K562 (cell line): ENCODE measurements around the gene FMN1. TPM values are rescaled to one million over a fixed set of nuclear protein-coding genes. Genes with fewer than 3 reads are reported as not detected.

Source experiments
- ATAC-seq: fragments of 200-7000 bp; cut with Tn5 transposase; 3 replicates; pipeline ENCODE4 v1.9.1; 2020; ENCODE audit warnings: moderate library complexity
- BruUV-seq: library from RNA; stranded (reverse); fragments of 400-500 nt; replicated peaks from 2 replicates; lab custom pipeline; 2021; lab: Mats Ljungman, UMichigan
- CTCF ChIA-PET: fragments of 300-600 bp; formaldehyde crosslinking; extraction: SDS; loops from one replicate; lab custom pipeline; 2021; ENCODE audit warnings: low intra/inter-chr PET ratio; lab: Yijun Ruan, JAX
- POLR2A ChIA-PET: fragments of 300-600, 350-650 bp; sonication (Branson Sonifier 250); formaldehyde crosslinking; extraction: SDS; loops from one replicate; lab custom pipeline; 2021; ENCODE audit warnings: antibody characterized with exemption, inconsistent platforms; lab: Yijun Ruan, JAX
- DNase-seq, 4 experiments: peaks; one replicate each; pipeline versions ENCODE4 v3.0.0 to v3.0.0-alpha.2; 2011 to 2018; ENCODE audit warnings: low spot score in 3 of 4, mixed read lengths in 3 of 4; ENCODE audit errors: extremely low read depth in 1 of 4
- FAIRE-seq: peaks from 2 replicates; lab custom pipeline; 2011; peaks lifted over from hg19 to GRCh38; lab: Jason Lieb, UNC
- H2AFZ ChIP-seq: 2 replicates; pipeline ENCODE4 v1.6.0; 2011; ENCODE audit warnings: low read depth, low read length, control low read depth, inconsistent platforms
- H3K27ac ChIP-seq: fragments of 200-600 bp; 3 replicates; pipeline ENCODE4 v1.8.0; 2011; ENCODE audit warnings: low read depth, mild to moderate bottlenecking, control low read depth, inconsistent platforms, low read length, moderate library complexity, mixed read lengths; ENCODE audit errors: extremely low read depth
- H3K27me3 ChIP-seq, 2 experiments: fragments of 300-600 bp in 1 of 2; 2 replicates in 1 of 2; 3 replicates in 1 of 2; pipeline versions ENCODE4 v1.6.0 to v1.8.0; 2011; ENCODE audit warnings: inconsistent platforms in 2 of 2, low read length in 2 of 2, mild to moderate bottlenecking in 1 of 2, mixed read lengths in 1 of 2, moderate library complexity in 1 of 2; ENCODE audit not compliant: control insufficient read depth in 2 of 2, insufficient read depth in 2 of 2
- H3K36me3 ChIP-seq: fragments of 300-600 bp; 3 replicates; pipeline ENCODE4 v1.8.0; 2011; ENCODE audit warnings: mild to moderate bottlenecking, low read length, inconsistent platforms; ENCODE audit not compliant: control insufficient read depth, insufficient read depth
- H3K4me1 ChIP-seq, 2 experiments: fragments of 200-600 bp in 1 of 2; replicated peaks in 1 of 2; 2 replicates in 1 of 2; 3 replicates in 1 of 2; pipeline versions ENCODE4 v1.5.1 to v1.8.0; 2011; ENCODE audit warnings: inconsistent platforms in 2 of 2, low read length in 2 of 2, mild to moderate bottlenecking in 1 of 2, mixed read lengths in 1 of 2, moderate library complexity in 1 of 2; ENCODE audit not compliant: control insufficient read depth in 2 of 2, insufficient read depth in 2 of 2
- H3K4me2 ChIP-seq: 2 replicates; pipeline ENCODE4 v1.6.1; 2011; ENCODE audit warnings: low read length, control low read depth, inconsistent platforms, mixed read lengths; ENCODE audit not compliant: insufficient read depth
- H3K4me3 ChIP-seq: fragments of 200-600 bp; sonication (generic), shearing (Covaris generic); 2 replicates; pipeline ENCODE4 v1.5.1; 2016; ENCODE audit warnings: control low read depth, inconsistent platforms
- H3K79me2 ChIP-seq: fragments of 200-600 bp; 3 replicates; pipeline ENCODE4 v1.8.0; 2011; ENCODE audit warnings: low read length, inconsistent platforms; ENCODE audit not compliant: control insufficient read depth, insufficient read depth
- H3K9ac ChIP-seq, 2 experiments: 2 replicates each; pipeline versions ENCODE4 v1.6.0 to v1.6.1; 2011; ENCODE audit warnings: low read depth in 2 of 2, low read length in 2 of 2, control low read depth in 1 of 2, inconsistent platforms in 1 of 2, mild to moderate bottlenecking in 1 of 2, mixed read lengths in 1 of 2; ENCODE audit not compliant: insufficient read depth in 1 of 2
- H3K9me1 ChIP-seq: one replicate; pipeline ENCODE4 v1.6.0; 2011; ENCODE audit warnings: inconsistent platforms, mild to moderate bottlenecking, low read length, moderate library complexity; ENCODE audit not compliant: control insufficient read depth, insufficient read depth
- H3K9me3 ChIP-seq: replicated peaks from 2 replicates; pipeline ENCODE4 v1.5.1; 2011; ENCODE audit warnings: low read depth, low read length, inconsistent platforms; ENCODE audit not compliant: control insufficient read depth, insufficient read depth
- H4K20me1 ChIP-seq: replicated peaks from 2 replicates; pipeline ENCODE4 v1.6.1; 2011; ENCODE audit warnings: low read length, inconsistent platforms, mixed read lengths; ENCODE audit not compliant: control insufficient read depth, insufficient read depth
- LEF1 ChIP-seq: fragments of 450-650 bp; IDR thresholded peaks from 2 replicates; pipeline ENCODE4 v1.6.1; 2016; ENCODE audit warnings: mild to moderate bottlenecking
- PRMT5 ChIP-seq: sonication (generic); formaldehyde crosslinking; IDR thresholded peaks from 2 replicates; pipeline ENCODE4 v1.5.0; 2020; ENCODE audit warnings: missing genetic modification reagents
- UBTF ChIP-seq, 2 experiments: IDR thresholded peaks; 2 replicates each; pipeline ENCODE4 v1.6.1; 2012; ENCODE audit warnings: improper control_type of control experiment in 2 of 2, low read depth in 2 of 2, low read length in 2 of 2, borderline replicate concordance in 1 of 2
- XRCC4 ChIP-seq: IDR thresholded peaks from one replicate; pipeline ENCODE4 v1.6.1; 2011; ENCODE audit not compliant: insufficient read depth, insufficient read length; ENCODE audit errors: extremely low read depth
- WGBS: fragments of 100-300 bp; shearing (Covaris generic); methylation state at CpG from one replicate; pipeline ENCODE4 v1.1.6; 2016; ENCODE audit warnings: low coverage, mixed read lengths; ENCODE audit not compliant: insufficient coverage; ENCODE audit errors: missing lambda C conversion rate; 5-methylcytosine and 5-hydroxymethylcytosine counted together
- in situ Hi-C: fragments of 300-500 bp; cut with MboI; formaldehyde crosslinking; loops from 4 replicates; pipeline ENCODE4 v1.15.0; 2018; ENCODE audit warnings: inconsistent platforms, mixed read lengths
- intact Hi-C: fragments of 100-400 bp; cut with micrococcal nuclease; formaldehyde crosslinking; loops from 2 replicates; pipeline ENCODE4 v1.14.2; 2022
- polyA plus RNA-seq, 8 experiments: library from polyadenylated mRNA; depleted of rRNA in 4 of 8; stranded (reverse) in 5 of 8; unstranded in 3 of 8; fragments of >200 nt; fragmentation: Nextera tagmentation in 2 of 8; fragmentation: Illumina TruSeq in 1 of 8; extraction: Ambion mirVana in 2 of 8; extraction: Trizol in 1 of 8; gene quantifications; 2 replicates each; pipeline versions ENCODE4 v1.2.1 to v1.2.3, GENCODE V29; 2011 to 2014; ENCODE audit warnings: inconsistent platforms in 1 of 8, missing spikeins in 1 of 8
- total RNA-seq, 7 experiments: library from RNA; depleted of rRNA in 6 of 7; stranded (reverse); fragments of >200 nt in 6 of 7; fragmentation: Illumina TruSeq in 2 of 7; extraction: Trizol in 2 of 7; gene quantifications; 2 replicates each; pipeline versions ENCODE4 v1.2.1 to v1.2.3, GENCODE V29; 2011 to 2021; ENCODE audit warnings: low replicate concordance in 1 of 7

FMN1 gene
- total and polyA plus RNA-seq, 9 of the 15 experiments (the other 6 are each of a cell fraction or from before 2014, with no cell fraction given): 0.03 to 0.07 (median 0.04) TPM; not detected in 6

- Histone ChIP-seq H3K27ac (no peak overlapping the region), H4K20me1 (no peaks in the 10 kb centered on the region), H3K4me2 (no peak overlapping the region), H2AFZ (no peak overlapping the region), H3K79me2 (no peaks in the 10 kb centered on the region), H3K4me3 (no peak overlapping the region), H3K9me1 (no peaks in the 10 kb centered on the region), H3K4me1 (peaks cover 0 to 13% of the 10 kb centered on the region in 2 experiments; a peak in 2 of 5 replicates), H3K27me3 (peaks cover 8 to 17% of the 10 kb centered on the region in 2 experiments; a peak in 3 of 5 replicates), H3K9me3 (no peaks in the 10 kb centered on the region), H3K36me3 (no peaks in the 10 kb centered on the region), H3K9ac (no peak overlapping the region)
- intact Hi-C loops (no loop called here), in situ Hi-C loops (no loop called here)
- no peak for TF ChIP-seq LEF1
- TF ChIP-seq PRMT5: no peak
- TF ChIP-seq UBTF (IDR thresholded peaks at IDR 0.05; ENCODE audit: borderline replicate concordance in 1 of 2, low read depth in 2 of 2, low read length in 2 of 2): no peak
- TF ChIP-seq XRCC4: no peak
- DNase-seq (no peak), FAIRE-seq (no peak), ATAC-seq (no peak)
- ChIA-PET CTCF (no interaction called here), POLR2A (no interaction called here)
- WGBS: 36% methylated on average over 55 of the region's 70 CpGs
- no TSS peak for BruUV-seq
These were observed 475.4 kb downstream of the FMN1 start for GRCh38 chr15:32718821-32719716.
